Hepatocyte (in vitro differentiated cells): ENCODE data around the gene ATRAID. TPM values are rescaled to one million over a fixed set of nuclear protein-coding genes. Genes with fewer than 3 reads are reported as not detected.

Source experiments
- DNase-seq: peaks from one replicate; pipeline ENCODE4 v3.0.0-alpha.2; 2016; ENCODE audit warnings: low spot score
- H2AFZ ChIP-seq: fragments of 200-600 bp; sonication (generic); 2 replicates; pipeline ENCODE4 v1.6.0; 2016; ENCODE audit warnings: antibody characterized with exemption, mild to moderate bottlenecking
- H3K27ac ChIP-seq: fragments of 200-600 bp; sonication (generic); 2 replicates; pipeline ENCODE4 v1.5.1; 2016; ENCODE audit warnings: mild to moderate bottlenecking
- H3K27me3 ChIP-seq: fragments of 200-600 bp; sonication (generic); 2 replicates; pipeline ENCODE4 v1.6.1; 2016
- H3K36me3 ChIP-seq: fragments of 200-600 bp; sonication (generic); replicated peaks from 2 replicates; pipeline ENCODE4 v1.5.1; 2016; ENCODE audit warnings: low read depth; ENCODE audit not compliant: insufficient read depth
- H3K4me1 ChIP-seq: fragments of 200-600 bp; sonication (generic); 2 replicates; pipeline ENCODE4 v1.5.1; 2016; ENCODE audit warnings: mild to moderate bottlenecking, moderate library complexity; ENCODE audit not compliant: insufficient read depth
- H3K4me2 ChIP-seq: fragments of 200-600 bp; sonication (generic); 2 replicates; pipeline ENCODE4 v1.6.0; 2016
- H3K4me3 ChIP-seq: fragments of 200-600 bp; sonication (generic); 2 replicates; pipeline ENCODE4 v1.5.1; 2016; ENCODE audit warnings: mild to moderate bottlenecking
- H3K79me2 ChIP-seq: fragments of 200-600 bp; sonication (generic); 2 replicates; pipeline ENCODE4 v1.6.0; 2017; ENCODE audit warnings: mild to moderate bottlenecking
- H3K9me2 ChIP-seq: fragments of 200-600 bp; sonication (generic); replicated peaks from 2 replicates; pipeline ENCODE4 v1.6.0; 2017; ENCODE audit warnings: mild to moderate bottlenecking; ENCODE audit not compliant: insufficient read depth
- H3K9me3 ChIP-seq: fragments of 200-600 bp; sonication (generic); 2 replicates; pipeline ENCODE4 v1.5.1; 2016; ENCODE audit warnings: low read depth, mild to moderate bottlenecking
- H4K20me1 ChIP-seq: fragments of 200-600 bp; sonication (generic); 2 replicates; pipeline ENCODE4 v1.6.0; 2016; ENCODE audit warnings: mild to moderate bottlenecking; ENCODE audit not compliant: insufficient read depth, poor library complexity, severe bottlenecking
- CTCF ChIP-seq: fragments of 200-600 bp; sonication (generic); IDR thresholded peaks from 2 replicates; pipeline ENCODE4 v1.5.1; 2016; ENCODE audit warnings: antibody characterized with exemption, mild to moderate bottlenecking; ENCODE audit not compliant: poor library complexity
- EZH2 ChIP-seq: fragments of 200-600 bp; sonication (generic); IDR thresholded peaks from 2 replicates; pipeline ENCODE4 v1.6.1; 2016; ENCODE audit warnings: antibody characterized with exemption, mild to moderate bottlenecking, borderline replicate concordance
- EZH2phosphoT487 ChIP-seq: fragments of 200-600 bp; sonication (generic); IDR thresholded peaks from one replicate; pipeline ENCODE4 v1.6.1; 2018; ENCODE audit warnings: antibody characterized with exemption, mild to moderate bottlenecking, low read depth, moderate library complexity; ENCODE audit not compliant: unreplicated experiment, severe bottlenecking
- WGBS: methylation state at CpG from one replicate; pipeline ENCODE4 v1.1.6; 2016; ENCODE audit warnings: low lambda C conversion rate; ENCODE audit errors: missing lambda C conversion rate; 5-methylcytosine and 5-hydroxymethylcytosine counted together
- polyA plus RNA-seq: library from polyadenylated mRNA; unstranded; fragments of >200 nt; fragmentation: Nextera tagmentation; extraction: Ambion mirVana; gene quantifications from 2 replicates; pipeline ENCODE4 v1.2.1, GENCODE V29; 2016
- total RNA-seq: library from RNA; depleted of rRNA; stranded (reverse); fragments of >200 nt; gene quantifications from 2 replicates; pipeline ENCODE4 v1.2.3, GENCODE V29; 2014

The ATRAID gene
- total and polyA plus RNA-seq, 2 experiments from 2014 or later: 173 to 259 TPM

GRCh38 chr2:27208486-27209050, 3.3 kb upstream of the ATRAID start:
- Histone ChIP-seq H3K27ac (peak overlapping the region; percentile 29), H3K36me3 (no peaks in the 10 kb centered on the region), H3K4me1 (peaks cover 29% of the 10 kb centered on the region), H3K27me3 (no peaks in the 10 kb centered on the region), H4K20me1 (no peaks in the 10 kb centered on the region), H3K9me2 (no peaks in the 10 kb centered on the region), H2AFZ (no peak overlapping the region), H3K79me2 (peaks cover 7% of the 10 kb centered on the region), H3K4me2 (peak overlapping the region; percentile 92), H3K4me3 (no peak overlapping the region), H3K9me3 (no peaks in the 10 kb centered on the region)
- TF ChIP-seq EZH2: no peak
- TF ChIP-seq EZH2phosphoT487: no peak
- TF ChIP-seq CTCF: no peak
- WGBS: 77% methylated on average over 4 of the region's 4 CpGs
- DNase-seq: no peak

GRCh38 chr2:27209621-27210401, 2.0 kb upstream of the ATRAID start:
- peaks cover 31% of the 10 kb centered on the region for H3K4me1 ChIP-seq
- peak; percentile 63 for DNase-seq
- H3K9me2 ChIP-seq: no peaks in the 10 kb centered on the region
- 72% methylated on average over 6 of the region's 6 CpGs for WGBS
- H3K27me3 ChIP-seq: no peaks in the 10 kb centered on the region
- no peaks in the 10 kb centered on the region for H4K20me1 ChIP-seq
- H3K9me3 ChIP-seq: no peaks in the 10 kb centered on the region
- H3K4me3 ChIP-seq: no peak overlapping the region
- H3K36me3 ChIP-seq: no peaks in the 10 kb centered on the region
- H3K4me2 ChIP-seq: peak overlapping the region; percentile 92
- no peak overlapping the region for H2AFZ ChIP-seq
- peaks cover 18% of the 10 kb centered on the region for H3K79me2 ChIP-seq
- TF ChIP-seq CTCF (no peak), EZH2 (no peak), EZH2phosphoT487 (no peak)
- H3K27ac ChIP-seq: peak overlapping the region; percentile 29

GRCh38 chr2:27211241-27211942, 449 bp upstream of the ATRAID start:
- H3K27me3 ChIP-seq: no peaks in the 10 kb centered on the region
- DNase-seq: no peak
- no peak for TF ChIP-seq CTCF
- TF ChIP-seq EZH2: no peak
- TF ChIP-seq EZH2phosphoT487: no peak
- H3K9me3 ChIP-seq: no peaks in the 10 kb centered on the region
- peaks cover 23% of the 10 kb centered on the region for H3K79me2 ChIP-seq
- H3K4me1 ChIP-seq: peaks cover 31% of the 10 kb centered on the region
- peak overlapping the region; percentile 92 for H3K4me2 ChIP-seq
- 2% methylated on average over 24 of the region's 48 CpGs for WGBS
- H2AFZ ChIP-seq: peak overlapping the region; percentile 88
- no peaks in the 10 kb centered on the region for H4K20me1 ChIP-seq
- no peaks in the 10 kb centered on the region for H3K9me2 ChIP-seq
- H3K4me3 ChIP-seq: peak overlapping the region; percentile 78
- no peaks in the 10 kb centered on the region for H3K36me3 ChIP-seq
- peak overlapping the region; percentile 100 for H3K27ac ChIP-seq
